GM12891 (cell line): ENCODE data around the gene SHE.

Experiments
- DNase-seq: peaks from one replicate; pipeline ENCODE4 v3.0.0; 2011; ENCODE audit warnings: low spot score; ENCODE audit not compliant: insufficient read length
- FAIRE-seq: peaks from 2 replicates; lab custom pipeline; 2011; peaks lifted over from hg19 to GRCh38; lab: Jason Lieb, UNC
- PAX5 ChIP-seq: IDR thresholded peaks from 2 replicates; pipeline ENCODE4 v1.6.1; 2011; ENCODE audit warnings: low read length, moderate library complexity, mild to moderate bottlenecking; ENCODE audit not compliant: insufficient read depth, severe bottlenecking
- POLR2A ChIP-seq: IDR thresholded peaks from 2 replicates; pipeline ENCODE4 v1.6.1; 2011; ENCODE audit warnings: low read depth, low read length, control low read depth
- POLR2AphosphoS5 ChIP-seq: IDR thresholded peaks from 2 replicates; pipeline ENCODE4 v1.6.1; 2011; ENCODE audit warnings: low read depth, low read length, control low read depth
- POU2F2 ChIP-seq: IDR thresholded peaks from 2 replicates; pipeline ENCODE4 v1.6.1; 2011; ENCODE audit warnings: low read depth, mild to moderate bottlenecking, control low read depth, low read length, moderate library complexity
- SPI1 ChIP-seq: IDR thresholded peaks from 2 replicates; pipeline ENCODE4 v1.6.1; 2011; ENCODE audit warnings: low read depth, low read length, control low read depth
- TAF1 ChIP-seq: IDR thresholded peaks from 2 replicates; pipeline ENCODE4 v1.6.1; 2011; ENCODE audit warnings: low read depth, low read length, control low read depth

SHE gene

GRCh38 chr1:154453161-154453560 lies 49.1 kb downstream of the SHE start:
- DNase-seq = no peak
- TF ChIP-seq POLR2AphosphoS5 (no peak), POLR2A (no peak), POU2F2 (no peak), PAX5 (no peak), TAF1 (no peak), SPI1 (no peak)
- no peak for FAIRE-seq

GRCh38 chr1:154448331-154448811 lies 53.8 kb downstream of the SHE start:
- no peak for DNase-seq
- TF ChIP-seq TAF1 = no peak
- no peak for TF ChIP-seq SPI1
- no peak for TF ChIP-seq POU2F2
- no peak for TF ChIP-seq POLR2A
- no peak for TF ChIP-seq PAX5
- TF ChIP-seq POLR2AphosphoS5 = no peak
- no peak for FAIRE-seq

GRCh38 chr1:154446789-154447188 lies 55.4 kb downstream of the SHE start:
- FAIRE-seq (no peak), DNase-seq (no peak)
- TF ChIP-seq TAF1 = no peak
- TF ChIP-seq POLR2AphosphoS5 = no peak
- no peak for TF ChIP-seq SPI1
- no peak for TF ChIP-seq PAX5
- TF ChIP-seq POU2F2 = no peak
- no peak for TF ChIP-seq POLR2A

GRCh38 chr1:154446292-154446691 lies 55.9 kb downstream of the SHE start:
- FAIRE-seq (no peak), DNase-seq (no peak)
- TF ChIP-seq SPI1 = no peak
- no peak for TF ChIP-seq POLR2AphosphoS5
- no peak for TF ChIP-seq PAX5
- no peak for TF ChIP-seq POU2F2
- no peak for TF ChIP-seq TAF1
- no peak for TF ChIP-seq POLR2A

GRCh38 chr1:154445040-154445472 lies 57.2 kb downstream of the SHE start:
- DNase-seq = peak; percentile 39
- peak; percentile 78 for FAIRE-seq
- TF ChIP-seq POU2F2 (no peak), POLR2A (no peak), POLR2AphosphoS5 (no peak), SPI1 (no peak), PAX5 (no peak), TAF1 (no peak)

GRCh38 chr1:154443274-154444013 lies 58.8 kb downstream of the SHE start:
- FAIRE-seq (no peak), DNase-seq (no peak)
- TF ChIP-seq POU2F2 = no peak
- TF ChIP-seq PAX5 = no peak
- TF ChIP-seq TAF1 = no peak
- no peak for TF ChIP-seq SPI1

GRCh38 chr1:154442006-154442740 lies 60.0 kb downstream of the SHE start:
- FAIRE-seq (no peak), DNase-seq (no peak)
- TF ChIP-seq SPI1 = no peak
- no peak for TF ChIP-seq POU2F2
- no peak for TF ChIP-seq TAF1
- no peak for TF ChIP-seq POLR2AphosphoS5
- TF ChIP-seq PAX5 = no peak
- TF ChIP-seq POLR2A = no peak

GRCh38 chr1:154441241-154441888 lies 60.8 kb downstream of the SHE start:
- DNase-seq = no peak
- no peak for TF ChIP-seq SPI1
- no peak for TF ChIP-seq TAF1
- TF ChIP-seq PAX5 = no peak
- no peak for TF ChIP-seq POLR2A
- no peak for FAIRE-seq

- peak; percentile 65 for FAIRE-seq
- TF ChIP-seq POU2F2 (no peak), PAX5 (no peak), POLR2AphosphoS5 (no peak), SPI1 (no peak), TAF1 (no peak), POLR2A (no peak)
- DNase-seq = no peak
Measured at GRCh38 chr1:154440036-154440804, 62.0 kb downstream of the SHE start.
